Stimulated activated CD8-positive, alpha-beta memory T cell treated with anti-CD3 and anti-CD28 coated beads, Interleukin-7, amount 100 ng/mL, for 4 hours (primary cell): ENCODE results near the gene PTEN.
"Not testable (repeated sequence)": the region's sequence is repeated elsewhere in the genome, so short reads cannot be mapped to it uniquely, and the experiment has no call there.

Experiments used
- DNase-seq, 2 donors: peaks; one replicate each; pipeline ENCODE4 v3.0.0-alpha.2; 2020; ENCODE audit warnings: low read depth in 2 of 2

The PTEN gene

GRCh38 chr10:87863053-87863943 is at the start of gene PTEN, which contains the start of gene KLLN:
PTEN (plus strand) TSS chr10:87863625; CDS start chr10:87864470, 845 bp downstream.
KLLN (minus strand) TSS chr10:87863533; CDS start chr10:87862487, 1,046 bp downstream.
- DNase-seq: peak; percentile 47 to 76

- no peak for DNase-seq
Measured at GRCh38 chr10:87816163-87816897, 47.1 kb upstream of the PTEN start.

DNA sequence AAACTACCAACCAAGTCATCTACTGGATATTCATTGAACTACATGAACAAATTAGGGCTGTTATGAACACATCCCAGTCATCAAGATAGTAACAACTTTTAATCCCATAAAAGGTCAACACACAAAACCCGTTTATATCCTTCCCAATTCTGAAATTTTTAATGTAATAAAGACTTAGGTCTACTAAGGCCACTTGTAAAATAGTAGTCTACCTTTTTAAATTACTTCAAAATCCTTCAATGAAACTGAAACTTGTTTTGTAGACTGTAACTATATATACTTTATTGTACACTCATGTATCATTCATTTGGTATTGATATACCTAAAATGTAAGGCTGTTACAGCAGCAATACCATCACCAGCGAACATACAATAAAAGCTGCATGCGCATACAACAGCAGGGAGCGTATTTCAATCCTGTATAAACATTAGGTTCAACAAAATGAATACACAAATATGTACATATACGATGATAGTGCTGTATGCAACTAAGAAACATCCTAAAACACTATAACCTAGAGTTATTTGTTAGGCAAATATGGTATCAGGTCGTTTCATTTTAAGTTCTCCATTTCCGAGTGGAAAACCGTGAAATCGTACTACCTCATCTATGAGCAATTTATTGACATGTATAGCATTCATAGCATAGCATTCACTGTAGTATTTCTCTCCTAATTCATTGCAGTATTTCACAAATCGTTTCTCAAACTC is 46.4 kb upstream of the PTEN start:
- DNase-seq: no peak

- peak; percentile 72 to 85 for DNase-seq
Measured at GRCh38 chr10:87817609-87818504, 45.6 kb upstream of the PTEN start, which contains the start of gene ATAD1. ATAD1 (minus strand) TSS chr10:87818226; CDS start chr10:87814599, 3,627 bp downstream.

DNA sequence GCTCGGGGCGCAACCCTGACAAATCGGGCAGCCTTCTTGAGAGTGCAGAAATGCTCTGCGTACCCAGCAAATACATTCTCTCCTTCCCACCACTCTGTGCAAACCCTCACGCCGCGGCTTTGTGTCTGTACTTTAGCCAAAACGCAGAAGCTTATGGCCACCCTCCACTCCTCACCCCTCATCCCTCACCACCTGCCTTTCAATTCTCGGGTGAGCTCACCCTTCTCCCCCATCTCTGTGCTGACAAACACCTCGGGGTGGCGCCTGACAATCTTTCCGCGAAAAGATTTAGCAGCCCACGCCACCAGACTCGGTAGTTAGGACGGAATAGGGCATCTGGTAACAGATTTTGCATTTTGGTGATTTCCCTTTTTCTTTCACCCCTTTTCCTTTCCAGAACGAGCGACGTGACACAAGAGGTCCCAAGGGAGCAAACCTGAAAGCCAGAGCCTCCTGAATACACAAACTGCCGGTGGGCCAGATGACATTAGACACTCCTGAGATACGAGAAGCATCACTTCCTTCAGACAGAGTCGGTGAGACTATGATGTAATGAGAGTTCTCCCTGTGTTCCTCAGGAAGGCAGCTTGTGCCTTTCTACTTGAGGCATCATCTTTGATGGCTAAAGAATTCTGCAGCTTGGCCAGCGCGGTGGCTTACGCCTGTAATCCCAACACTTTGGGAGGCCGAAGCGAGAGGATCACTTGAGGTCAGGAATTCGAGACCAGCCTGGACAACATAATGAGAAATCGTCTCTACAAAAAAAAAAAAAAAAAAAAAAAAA is 44.7 kb upstream of the PTEN start:
- peak; percentile 59 to 62 for DNase-seq

DNA sequence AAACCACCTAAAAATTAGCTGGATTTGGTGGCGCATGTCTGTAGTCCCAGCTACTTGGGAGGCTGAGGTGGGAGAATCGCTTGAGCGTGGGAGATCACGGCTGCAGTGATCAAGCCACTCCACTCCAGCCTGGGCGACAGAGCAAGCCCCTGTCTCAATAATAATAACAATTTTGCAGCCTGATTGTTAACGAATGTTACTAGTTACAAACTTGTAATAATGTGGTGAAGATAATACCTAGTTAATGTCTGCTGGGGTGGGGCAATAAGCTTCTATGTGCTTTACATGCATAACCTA is 44.2 kb upstream of the PTEN start:
- no peak for DNase-seq

DNA sequence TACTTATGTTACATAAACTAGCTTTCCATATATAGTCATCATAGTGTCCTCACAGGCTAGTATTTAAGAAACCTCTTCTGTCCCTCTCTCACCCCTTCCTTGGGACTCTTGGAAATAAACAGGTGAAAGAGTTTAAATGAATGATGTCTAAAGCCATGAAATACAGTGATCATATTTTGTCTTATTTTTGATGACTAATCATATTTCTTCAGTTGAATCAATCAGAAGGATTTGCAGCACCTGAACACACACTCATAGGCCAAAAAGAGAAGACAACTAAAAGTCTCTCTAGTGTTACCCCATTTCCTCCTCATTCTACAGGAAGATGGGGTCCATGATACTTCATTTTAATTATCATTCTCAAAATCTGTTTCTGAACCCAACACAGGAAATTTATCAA is 36.8 kb upstream of the PTEN start:
- no peak for DNase-seq

DNA sequence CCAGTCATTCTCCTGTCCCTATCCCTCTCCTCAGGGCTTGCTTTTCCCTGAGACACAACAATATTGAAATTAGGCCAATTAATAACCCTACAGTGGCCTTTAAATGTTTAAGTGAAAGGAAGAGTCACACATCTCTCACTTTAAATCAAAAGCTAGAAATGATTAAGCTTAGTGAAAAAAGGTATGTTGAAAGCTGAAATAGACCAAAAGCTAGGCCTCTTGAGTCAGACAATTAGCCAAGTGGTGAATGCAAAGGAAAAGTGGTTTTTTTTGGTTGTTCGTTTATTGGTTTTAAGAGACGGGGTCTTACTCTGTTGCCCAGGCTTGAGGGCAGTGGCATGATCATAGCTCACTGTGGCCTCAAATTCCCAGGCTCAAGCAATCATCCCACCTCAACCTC is 35.7 kb upstream of the PTEN start:
- DNase-seq: no peak

DNA sequence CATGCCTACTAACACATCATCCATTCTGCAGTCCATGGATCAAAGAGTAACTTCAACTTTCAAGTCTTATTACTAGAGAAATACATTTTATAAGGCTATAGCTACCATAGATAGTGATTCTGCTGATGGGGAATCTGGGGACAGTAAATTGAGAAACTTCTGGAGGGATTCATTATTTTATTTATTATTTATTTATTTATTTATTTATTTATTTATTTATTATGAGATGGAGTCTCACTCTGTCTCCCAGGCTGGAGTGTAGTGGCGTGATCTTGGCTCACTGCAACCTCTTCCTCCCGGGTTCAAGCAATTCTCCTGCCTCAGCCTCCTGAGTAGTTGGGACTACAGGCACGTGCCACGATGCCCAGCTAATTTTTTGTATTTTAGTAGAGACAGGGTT is 34.4 kb upstream of the PTEN start:
- DNase-seq: not testable (repeated sequence)

GRCh38 chr10:87829986-87830729 is 33.3 kb upstream of the PTEN start:
- DNase-seq: no peak

DNA sequence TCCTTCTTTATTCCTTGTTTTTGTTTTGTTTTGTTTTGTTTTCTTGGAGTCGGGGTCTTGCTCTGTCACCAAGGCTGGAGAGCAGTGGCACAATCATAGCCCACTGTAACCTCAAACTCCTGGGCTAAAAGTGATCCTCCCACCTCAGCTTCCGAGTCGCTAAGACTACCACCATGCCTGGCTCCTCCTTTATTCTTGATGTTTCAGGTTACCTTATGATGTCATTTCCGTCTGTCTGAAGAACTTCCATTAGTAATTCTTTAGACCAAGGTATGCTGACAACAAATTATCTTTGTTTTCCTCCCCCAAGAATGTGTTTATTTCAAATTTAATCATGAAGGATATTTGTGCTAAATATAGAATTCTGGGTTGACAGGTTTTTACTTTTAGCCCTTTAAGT is 27.3 kb upstream of the PTEN start:
- DNase-seq: no peak

DNA sequence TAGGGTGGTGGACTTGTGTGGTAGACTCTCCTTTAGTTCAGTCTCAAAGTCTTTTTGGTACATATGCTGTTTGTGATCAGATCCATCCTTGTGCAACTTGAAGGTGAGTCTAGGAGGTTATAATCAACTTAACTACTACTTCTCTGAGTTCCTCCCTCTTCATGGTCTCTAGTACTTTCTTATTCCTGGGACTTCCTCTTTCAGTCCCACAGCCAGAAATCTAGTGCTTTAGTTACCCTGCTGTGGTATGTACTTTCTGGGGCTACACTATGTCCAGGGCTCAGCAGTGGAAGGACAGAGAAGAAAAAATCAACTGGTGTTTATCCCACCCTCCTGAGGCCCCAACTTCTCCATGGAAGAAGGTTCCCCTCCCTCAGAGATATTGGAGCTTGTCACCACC is 26.0 kb upstream of the PTEN start:
- DNase-seq: no peak

DNA sequence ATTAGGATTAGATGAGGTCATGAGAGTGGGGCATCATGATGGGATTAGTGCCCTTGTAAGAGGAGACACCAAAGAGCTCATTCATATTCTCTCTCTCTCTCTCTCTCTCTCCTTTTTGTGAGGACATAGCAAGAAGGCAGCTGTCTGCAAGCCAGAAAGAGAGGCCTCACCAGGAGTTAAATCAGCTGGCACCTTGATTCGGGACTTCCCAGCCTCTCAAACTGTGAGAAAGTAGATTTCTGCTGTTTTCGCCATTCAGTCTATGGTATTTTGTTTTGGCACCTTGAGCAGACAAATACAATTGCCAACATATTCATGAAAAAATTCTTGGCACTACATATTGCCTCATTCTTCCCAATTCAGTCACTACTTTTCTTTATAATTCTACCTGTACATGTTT is 24.8 kb upstream of the PTEN start:
- DNase-seq: no peak

DNA sequence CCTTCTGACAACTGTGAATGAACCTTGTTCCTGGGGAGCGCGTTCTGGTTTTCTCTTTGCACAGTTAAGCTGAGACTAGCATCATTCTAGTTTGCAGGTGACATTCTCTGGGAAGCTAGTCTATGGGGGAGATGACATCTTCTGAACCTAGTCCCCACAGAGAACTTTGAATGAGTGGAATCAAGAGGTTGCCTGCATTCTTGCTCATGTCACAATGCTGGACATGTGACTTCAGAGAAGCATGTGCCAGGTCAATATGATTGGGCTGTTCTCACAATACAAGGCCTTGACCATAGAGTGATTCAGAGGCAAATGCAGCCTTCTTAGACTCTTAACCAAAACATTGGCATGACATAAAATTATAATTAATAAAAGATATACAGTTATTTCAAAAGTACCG is 22.2 kb upstream of the PTEN start:
- no peak for DNase-seq

DNA sequence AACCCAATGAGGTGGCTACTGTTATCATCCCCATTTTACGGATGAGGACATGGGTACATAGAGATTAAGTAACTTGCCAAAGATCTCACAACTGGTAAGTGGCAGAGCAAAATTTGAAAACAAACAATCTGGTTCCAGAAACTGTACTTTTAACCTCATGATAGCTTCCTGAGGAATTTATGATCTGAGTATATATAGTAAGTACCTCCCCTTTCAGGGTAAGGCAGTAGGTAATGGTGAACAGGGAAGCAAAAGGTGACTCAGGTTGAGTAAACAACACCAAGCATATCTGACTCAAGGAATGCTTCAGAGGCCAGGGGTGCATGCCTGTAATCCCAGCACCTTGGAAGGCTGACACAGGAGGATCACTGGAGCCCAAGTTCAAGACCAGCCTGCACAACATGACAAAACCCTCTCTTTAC is 21.2 kb upstream of the PTEN start:
- DNase-seq: no peak

DNA sequence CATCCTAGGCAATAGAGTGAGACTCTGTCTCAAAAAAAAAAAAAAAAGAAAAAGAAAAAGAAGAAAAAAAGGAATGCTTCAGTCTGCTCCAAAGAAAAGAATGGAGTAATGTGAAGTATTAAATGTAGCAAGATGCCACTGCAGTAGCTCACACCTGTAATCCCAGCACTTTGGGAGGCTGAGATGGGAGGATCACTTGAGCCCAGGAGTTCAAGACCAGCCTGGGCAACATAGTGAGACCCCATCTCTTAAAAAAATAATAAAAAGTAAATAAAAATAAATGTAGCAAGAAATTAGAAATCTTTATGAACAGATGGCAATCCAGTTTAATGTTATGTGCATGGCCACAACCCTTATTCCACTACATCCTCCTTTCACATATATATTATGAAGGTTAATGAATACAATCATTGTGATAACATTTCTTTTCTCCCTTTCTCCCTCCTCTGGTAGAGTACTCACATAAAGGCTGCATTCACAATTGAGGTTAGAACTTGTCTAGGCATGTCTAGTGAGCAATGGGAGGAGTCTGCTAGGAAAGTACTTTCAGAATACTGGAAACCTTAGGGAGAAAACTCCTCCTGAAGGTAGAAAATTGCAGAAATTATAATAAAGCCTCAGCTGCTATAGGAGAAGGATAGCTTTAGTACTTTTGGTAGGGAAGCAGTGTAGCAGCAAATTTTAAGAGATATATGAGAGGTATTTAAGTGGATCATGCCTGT is 20.5 kb upstream of the PTEN start:
- DNase-seq: no peak

DNA sequence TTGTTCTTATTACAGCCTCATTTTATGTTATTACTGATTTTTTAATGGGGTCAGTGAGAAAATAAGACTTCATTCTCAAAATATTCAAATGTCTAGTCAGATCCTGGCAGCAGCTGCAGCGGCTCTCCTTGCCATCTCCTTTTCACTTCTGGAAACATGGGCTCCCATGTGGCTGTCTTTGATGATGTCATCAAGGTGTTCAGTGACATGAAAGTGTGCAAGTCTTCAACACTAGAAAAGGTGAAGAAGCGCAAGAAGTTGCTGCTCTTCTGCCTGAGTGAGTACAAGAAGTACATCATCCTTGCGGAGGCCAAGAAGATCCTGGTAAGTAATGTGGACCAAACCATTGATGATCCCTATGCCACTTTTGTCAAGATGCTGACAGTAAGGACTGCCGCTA is 19.7 kb upstream of the PTEN start:
- DNase-seq: no peak

GRCh38 chr10:87844837-87845623 is 18.4 kb upstream of the PTEN start:
- DNase-seq: no peak
